ENCODE results near the gene MYZAP. TPM values are rescaled to one million over a fixed set of nuclear protein-coding genes. Genes with fewer than 3 reads are reported as not detected.

MYZAP gene
- total and polyA plus RNA-seq, 9 of the 15 experiments (the other 6 are each of a cell fraction or from before 2014, with no cell fraction given) = 0.03 TPM; not detected in 8

DNA sequence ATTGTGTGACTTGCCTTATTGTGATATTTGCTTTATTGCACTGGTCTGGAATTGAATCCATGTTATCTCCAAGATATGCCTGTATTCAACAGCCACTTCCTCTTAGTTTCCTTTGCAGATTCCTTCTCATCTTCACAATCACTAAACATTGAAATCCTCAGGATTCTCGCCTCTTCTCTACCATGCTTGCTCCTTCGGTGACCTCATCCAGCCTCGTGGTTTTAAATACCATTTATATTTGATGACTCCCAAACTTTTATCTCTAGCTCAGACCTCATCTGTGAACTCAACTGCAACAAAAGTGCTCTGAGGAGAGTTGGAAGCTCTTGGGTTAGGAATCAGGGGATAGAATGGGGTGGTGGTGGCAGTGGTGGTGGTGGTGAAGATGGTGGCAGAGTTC is 134.7 kb downstream of the MYZAP start:
- intact Hi-C loops (cut with micrococcal nuclease) (no loop called here), in situ Hi-C loops (cut with MboI) (loop anchor here (25.0 kb wide), 1 partner anchor 336 kb away; the partner anchor contains the start of gene ALDH1A2)
- Histone ChIP-seq H2AFZ (ENCODE audit: low read depth, low read length) (no peak overlapping the region), H3K27me3 (ENCODE audit: control insufficient read depth in 2 of 2, insufficient read depth in 2 of 2, low read length in 2 of 2) (no peaks in the 10 kb centered on the region; a peak in 1 of 5 replicates), H3K9me3 (replicated peaks; ENCODE audit: control insufficient read depth, insufficient read depth, low read depth, low read length) (no peaks in the 10 kb centered on the region), H3K79me2 (ENCODE audit: control insufficient read depth, insufficient read depth, low read length) (no peaks in the 10 kb centered on the region), H3K4me3 (no peak overlapping the region), H3K4me1 (replicated peaks in 1 of 2; ENCODE audit: control insufficient read depth in 2 of 2, insufficient read depth in 2 of 2, low read length in 2 of 2) (no peaks in the 10 kb centered on the region), H3K36me3 (ENCODE audit: control insufficient read depth, insufficient read depth, low read length) (no peaks in the 10 kb centered on the region), H3K9ac (ENCODE audit: insufficient read depth in 1 of 2, low read depth in 2 of 2, low read length in 2 of 2) (no peak overlapping the region), H3K9me1 (ENCODE audit: control insufficient read depth, insufficient read depth, low read length) (no peaks in the 10 kb centered on the region), H3K4me2 (ENCODE audit: insufficient read depth, low read length) (no peak overlapping the region), H3K27ac (ENCODE audit: extremely low read depth, low read depth, low read length) (no peak overlapping the region), H4K20me1 (replicated peaks; ENCODE audit: control insufficient read depth, insufficient read depth, low read length) (no peaks in the 10 kb centered on the region)
- no peak for ATAC-seq
- no peak for DNase-seq (ENCODE audit: extremely low read depth in 1 of 4, low spot score in 3 of 4)
- FAIRE-seq = no peak
- ChIA-PET POLR2A (no interaction called here), CTCF (ENCODE audit: low intra/inter-chr PET ratio) (no interaction called here)
- WGBS (ENCODE audit: insufficient coverage, low coverage, missing lambda C conversion rate) = 32% methylated on average over 3 of the region's 3 CpGs
- TF ChIP-seq, protein P1, sequence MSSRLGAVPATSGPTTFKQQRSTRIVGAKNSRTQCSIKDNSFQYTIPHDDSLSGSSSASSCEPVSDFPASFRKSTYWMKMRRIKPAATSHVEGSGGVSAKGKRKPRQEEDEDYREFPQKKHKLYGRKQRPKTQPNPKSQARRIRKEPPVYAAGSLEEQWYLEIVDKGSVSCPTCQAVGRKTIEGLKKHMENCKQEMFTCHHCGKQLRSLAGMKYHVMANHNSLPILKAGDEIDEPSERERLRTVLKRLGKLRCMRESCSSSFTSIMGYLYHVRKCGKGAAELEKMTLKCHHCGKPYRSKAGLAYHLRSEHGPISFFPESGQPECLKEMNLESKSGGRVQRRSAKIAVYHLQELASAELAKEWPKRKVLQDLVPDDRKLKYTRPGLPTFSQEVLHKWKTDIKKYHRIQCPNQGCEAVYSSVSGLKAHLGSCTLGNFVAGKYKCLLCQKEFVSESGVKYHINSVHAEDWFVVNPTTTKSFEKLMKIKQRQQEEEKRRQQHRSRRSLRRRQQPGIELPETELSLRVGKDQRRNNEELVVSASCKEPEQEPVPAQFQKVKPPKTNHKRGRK (tag; IDR thresholded peaks at IDR 0.05) = no peak
- TF ChIP-seq ZNF197 (CRISPR knock-in tag; IDR thresholded peaks at IDR 0.05; ENCODE audit: low read depth) (no peak), RBM22 (IDR thresholded peaks at IDR 0.05; ENCODE audit: low read depth, low read length, poor library complexity, severe bottlenecking) (no peak), SPI1 (IDR thresholded peaks at IDR 0.05; ENCODE audit: borderline replicate concordance, low read depth, low read length) (peak; percentile 46; the same call in 1 of the 2 replicates)
- TF ChIP-seq, protein P2, sequence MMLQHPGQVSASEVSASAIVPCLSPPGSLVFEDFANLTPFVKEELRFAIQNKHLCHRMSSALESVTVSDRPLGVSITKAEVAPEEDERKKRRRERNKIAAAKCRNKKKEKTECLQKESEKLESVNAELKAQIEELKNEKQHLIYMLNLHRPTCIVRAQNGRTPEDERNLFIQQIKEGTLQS (IDR thresholded peaks at IDR 0.05) = peak; percentile 35; the same call in 1 of the 2 replicates
- TF ChIP-seq, protein P2 (CRISPR knock-in tag; conservative IDR thresholded peaks at IDR 0.05) = no peak
- BruUV-seq (replicated peaks) = no TSS peak
